Myocyte (in vitro differentiated cells): ENCODE results near the gene ALDH3B2. TPM values are rescaled to one million over a fixed set of nuclear protein-coding genes. Genes with fewer than 3 reads are reported as not detected.
A peak's percentile ranks its signal among the peaks of the same experiment; 100 is the strongest.

Source experiments
- DNase-seq: peaks from one replicate; pipeline ENCODE4 v3.0.0-alpha.2; 2012; ENCODE audit warnings: low read depth
- total RNA-seq: library from RNA; depleted of rRNA; stranded (reverse); fragments of >200 nt; gene quantifications from 2 replicates; pipeline ENCODE4 v1.2.3, GENCODE V29; 2014

The ALDH3B2 gene
- total RNA-seq, 1 donor from 2014 or later: not detected

DNA sequence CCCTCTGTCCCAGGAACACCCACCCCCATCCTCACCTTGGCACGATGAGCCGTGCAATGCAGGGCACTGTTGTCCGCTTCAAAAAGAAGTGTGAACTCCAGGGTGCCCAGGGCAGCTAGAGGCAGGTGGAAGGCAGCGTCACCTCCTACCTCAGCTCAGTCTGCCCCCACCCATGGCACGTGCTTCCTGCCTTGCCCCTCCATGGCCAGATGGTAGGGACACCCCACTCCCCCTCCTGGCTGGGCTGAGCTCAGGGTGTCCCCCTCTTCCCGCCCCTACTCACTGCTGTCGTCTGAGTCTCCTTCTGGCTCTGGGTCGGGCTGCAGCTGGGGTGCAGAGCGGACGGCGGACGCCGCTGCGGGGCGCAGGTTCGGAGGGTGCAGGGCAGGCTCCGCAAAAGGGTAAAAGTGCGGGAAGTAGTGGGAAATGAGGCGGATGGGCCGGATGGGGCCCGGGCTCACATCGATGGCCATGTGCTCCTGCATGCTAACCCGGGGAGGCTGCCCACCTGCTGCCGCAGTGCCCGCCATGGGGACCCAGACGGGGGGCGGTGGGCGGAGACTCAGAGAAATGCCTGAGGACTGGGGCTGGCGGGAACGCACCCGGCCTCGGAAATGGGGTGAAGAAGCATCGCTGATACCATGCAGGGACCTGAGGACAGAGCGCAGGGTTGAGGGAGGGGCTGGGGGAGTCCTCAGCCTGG lies 58.5 kb downstream of the ALDH3B2 start:
- no peak for DNase-seq

DNA sequence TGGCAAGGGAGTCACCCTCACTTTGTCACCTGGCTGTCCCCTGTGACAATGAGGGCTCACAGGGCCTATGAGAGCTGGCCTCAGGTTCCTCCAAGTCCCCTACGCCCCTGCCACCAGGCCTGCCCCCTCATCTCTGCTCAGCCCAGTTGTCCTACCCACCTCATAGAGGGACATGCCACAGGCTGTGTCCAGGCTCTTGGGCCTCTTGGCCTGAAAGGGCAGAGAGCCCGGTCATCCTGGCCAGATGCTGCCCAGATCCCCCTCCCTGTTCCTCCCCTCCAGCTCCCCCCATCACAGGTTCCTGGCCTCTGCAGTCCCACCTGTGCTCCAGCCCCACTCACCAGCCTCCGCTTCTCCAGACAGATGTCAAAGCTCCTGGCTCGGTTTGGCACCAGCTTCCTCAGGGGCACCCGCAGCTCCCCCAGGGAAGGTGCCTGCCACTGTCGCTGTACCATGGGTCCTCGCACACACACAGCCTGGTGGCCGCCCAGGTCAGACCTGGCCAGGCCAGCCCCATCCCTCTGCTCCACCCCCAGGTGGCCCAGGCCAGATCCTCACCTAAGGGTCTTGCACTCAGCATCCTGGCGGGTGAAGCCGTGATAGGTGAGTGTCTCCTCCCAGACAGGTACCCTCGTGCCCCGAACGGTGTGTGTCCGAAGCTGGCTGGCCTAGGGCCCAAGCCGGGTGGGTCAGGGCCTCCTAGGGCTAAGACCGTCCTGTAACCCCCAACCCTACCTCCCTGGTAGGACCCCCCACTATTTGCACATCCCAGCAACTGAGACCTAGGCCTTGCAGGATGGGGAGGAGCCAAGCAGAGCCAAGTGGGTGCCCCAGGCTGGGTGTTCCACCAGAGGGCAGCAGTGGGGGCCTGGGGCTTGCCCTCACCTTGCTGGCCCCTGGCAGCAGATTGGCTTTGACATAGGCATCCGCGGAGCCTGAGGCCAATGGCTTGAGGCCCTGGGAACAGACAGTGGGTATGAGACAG lies 59.4 kb downstream of the ALDH3B2 start:
- peak; percentile 22 for DNase-seq

GRCh38 chr11:67613960-67614715 lies 60.3 kb downstream of the ALDH3B2 start:
- peak; percentile 64 for DNase-seq

GRCh38 chr11:67613313-67613959 lies 61.0 kb downstream of the ALDH3B2 start:
- no peak for DNase-seq

- DNase-seq: no peak
Measured at GRCh38 chr11:67612751-67613150, 61.7 kb downstream of the ALDH3B2 start.

Other genes with a start within 250 kb of the ALDH3B2 start
- 53.3 and 77.4 TPM in 2 replicates for gene RPS6KB2, start 246.1 kb downstream of the ALDH3B2 start, total RNA-seq
- 0.88 and 0.94 TPM in 2 replicates for gene PTPRCAP, start 236.9 kb downstream of the ALDH3B2 start, total RNA-seq
- 64.5 and 66.9 TPM in 2 replicates for gene CORO1B, start 231.1 kb downstream of the ALDH3B2 start, total RNA-seq
- gene GPR152, start 221.9 kb downstream of the ALDH3B2 start, total RNA-seq: not detected in 2 replicates
- gene CABP4, start 219.3 kb downstream of the ALDH3B2 start, total RNA-seq: 1.7 and 4.9 TPM in 2 replicates
- 62.2 and 144 TPM in 2 replicates for gene TMEM134, start 205.4 kb downstream of the ALDH3B2 start, total RNA-seq
- gene AIP, start 191.6 kb downstream of the ALDH3B2 start, total RNA-seq: 47.9 and 56.4 TPM in 2 replicates
- gene PITPNM1, start 169.3 kb downstream of the ALDH3B2 start, total RNA-seq: 24.8 and 34.6 TPM in 2 replicates
- 31.2 and 48.4 TPM in 2 replicates for gene CDK2AP2, start 166.5 kb downstream of the ALDH3B2 start, total RNA-seq
- gene CABP2, start 151.2 kb downstream of the ALDH3B2 start, total RNA-seq: not detected in 2 replicates
- 152 and 246 TPM in 2 replicates for gene GSTP1, start 90.8 kb downstream of the ALDH3B2 start, total RNA-seq
- 195 and 214 TPM in 2 replicates for gene NDUFV1, start 67.7 kb downstream of the ALDH3B2 start, total RNA-seq
- gene NUDT8, start 44.7 kb downstream of the ALDH3B2 start, total RNA-seq: 2.3 and 5.9 TPM in 2 replicates
- gene TBX10, start 34.9 kb downstream of the ALDH3B2 start, total RNA-seq: not detected in 2 replicates
- gene ACY3, start 23.9 kb downstream of the ALDH3B2 start, total RNA-seq: 0.27 TPM in 1 of 2 replicates, not detected in the other